ENCODE results near the gene DNAJC27.

DNAJC27 gene

DNA sequence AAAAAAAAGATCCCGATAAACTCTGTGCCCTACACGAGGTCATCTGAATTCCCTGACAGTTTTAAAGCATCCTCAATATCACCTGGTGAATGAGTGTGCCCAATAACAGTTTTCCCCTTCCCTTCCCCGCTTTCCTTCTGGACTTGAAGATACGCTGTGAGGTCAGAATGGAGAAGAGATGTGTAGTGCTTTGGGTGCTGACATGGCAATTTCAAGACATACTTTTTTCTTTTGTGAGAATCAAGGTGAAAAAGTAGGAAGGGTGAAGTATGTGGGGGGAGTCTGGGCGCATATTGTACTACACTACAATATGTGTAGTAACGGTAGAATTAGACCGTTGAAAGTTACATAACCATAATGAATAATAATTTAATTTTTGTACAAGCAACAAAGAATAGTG, 21.7 kb downstream of the DNAJC27 start:
- peaks cover 0 to under 1% of the 10 kb centered on the region in 2 donors for H3K9me3 ChIP-seq (ENCODE audit: control insufficient read depth in 1 of 2, low read length in 2 of 2)
- H3K27ac ChIP-seq (ENCODE audit: low read depth, low read length) = no peak overlapping the region
- H3K4me1 ChIP-seq (ENCODE audit: control insufficient read depth in 1 of 2, insufficient read depth in 2 of 2, low read length in 2 of 2) = no peaks in the 10 kb centered on the region
- H3K9ac ChIP-seq (ENCODE audit: low read depth in 1 of 2, low read length in 2 of 2) = no peak overlapping the region
- peaks cover 15 to 52% of the 10 kb centered on the region in 2 donors for H3K36me3 ChIP-seq (ENCODE audit: control insufficient read depth in 1 of 2, insufficient read depth in 2 of 2, low read length in 2 of 2)
- H3K4me3 ChIP-seq (ENCODE audit: low read depth in 1 of 2, low read length in 2 of 2) = no peak overlapping the region
- no peaks in the 10 kb centered on the region for H3K27me3 ChIP-seq (ENCODE audit: control insufficient read depth in 1 of 2, insufficient read depth in 2 of 2, low read length in 2 of 2)

- peaks cover 7 to 43% of the 10 kb centered on the region in 2 donors for H3K36me3 ChIP-seq (ENCODE audit: control insufficient read depth in 1 of 2, insufficient read depth in 2 of 2, low read length in 2 of 2)
Measured at GRCh38 chr2:24948506-24948905, 23.2 kb downstream of the DNAJC27 start.

GRCh38 chr2:24947561-24948157, 24.1 kb downstream of the DNAJC27 start:
- H3K9me3 ChIP-seq (ENCODE audit: control insufficient read depth in 1 of 2, low read length in 2 of 2) = no peaks in the 10 kb centered on the region
- no peaks in the 10 kb centered on the region for H3K27me3 ChIP-seq (ENCODE audit: control insufficient read depth in 1 of 2, insufficient read depth in 2 of 2, low read length in 2 of 2)
- H3K4me3 ChIP-seq (ENCODE audit: low read depth in 1 of 2, low read length in 2 of 2) = no peak overlapping the region
- H3K36me3 ChIP-seq (ENCODE audit: control insufficient read depth in 1 of 2, insufficient read depth in 2 of 2, low read length in 2 of 2) = peaks cover 7 to 42% of the 10 kb centered on the region in 2 donors
- H3K4me1 ChIP-seq (ENCODE audit: control insufficient read depth in 1 of 2, insufficient read depth in 2 of 2, low read length in 2 of 2) = no peaks in the 10 kb centered on the region
- H3K27ac ChIP-seq (ENCODE audit: low read depth, low read length) = no peak overlapping the region
- no peak overlapping the region for H3K9ac ChIP-seq (ENCODE audit: low read depth in 1 of 2, low read length in 2 of 2)

More at GRCh38 chr2:24948506-24948905, 23.2 kb downstream of the DNAJC27 start:
- Histone ChIP-seq H3K27me3 (ENCODE audit: control insufficient read depth in 1 of 2, insufficient read depth in 2 of 2, low read length in 2 of 2) (no peaks in the 10 kb centered on the region), H3K27ac (ENCODE audit: low read depth, low read length) (no peak overlapping the region), H3K9me3 (ENCODE audit: control insufficient read depth in 1 of 2, low read length in 2 of 2) (no peaks in the 10 kb centered on the region), H3K4me3 (ENCODE audit: low read depth in 1 of 2, low read length in 2 of 2) (no peak overlapping the region), H3K4me1 (ENCODE audit: control insufficient read depth in 1 of 2, insufficient read depth in 2 of 2, low read length in 2 of 2) (no peaks in the 10 kb centered on the region), H3K9ac (ENCODE audit: low read depth in 1 of 2, low read length in 2 of 2) (no peak overlapping the region)

GRCh38 chr2:24945907-24946306, 25.8 kb downstream of the DNAJC27 start:
- no peak overlapping the region for H3K27ac ChIP-seq (ENCODE audit: low read depth, low read length)
- no peaks in the 10 kb centered on the region for H3K9me3 ChIP-seq (ENCODE audit: control insufficient read depth in 1 of 2, low read length in 2 of 2)
- no peaks in the 10 kb centered on the region for H3K4me1 ChIP-seq (ENCODE audit: control insufficient read depth in 1 of 2, insufficient read depth in 2 of 2, low read length in 2 of 2)
- peaks cover 7 to 30% of the 10 kb centered on the region in 2 donors for H3K36me3 ChIP-seq (ENCODE audit: control insufficient read depth in 1 of 2, insufficient read depth in 2 of 2, low read length in 2 of 2)
- no peak overlapping the region for H3K4me3 ChIP-seq (ENCODE audit: low read depth in 1 of 2, low read length in 2 of 2)
- H3K9ac ChIP-seq (ENCODE audit: low read depth in 1 of 2, low read length in 2 of 2) = no peak overlapping the region
- H3K27me3 ChIP-seq (ENCODE audit: control insufficient read depth in 1 of 2, insufficient read depth in 2 of 2, low read length in 2 of 2) = no peaks in the 10 kb centered on the region

DNA sequence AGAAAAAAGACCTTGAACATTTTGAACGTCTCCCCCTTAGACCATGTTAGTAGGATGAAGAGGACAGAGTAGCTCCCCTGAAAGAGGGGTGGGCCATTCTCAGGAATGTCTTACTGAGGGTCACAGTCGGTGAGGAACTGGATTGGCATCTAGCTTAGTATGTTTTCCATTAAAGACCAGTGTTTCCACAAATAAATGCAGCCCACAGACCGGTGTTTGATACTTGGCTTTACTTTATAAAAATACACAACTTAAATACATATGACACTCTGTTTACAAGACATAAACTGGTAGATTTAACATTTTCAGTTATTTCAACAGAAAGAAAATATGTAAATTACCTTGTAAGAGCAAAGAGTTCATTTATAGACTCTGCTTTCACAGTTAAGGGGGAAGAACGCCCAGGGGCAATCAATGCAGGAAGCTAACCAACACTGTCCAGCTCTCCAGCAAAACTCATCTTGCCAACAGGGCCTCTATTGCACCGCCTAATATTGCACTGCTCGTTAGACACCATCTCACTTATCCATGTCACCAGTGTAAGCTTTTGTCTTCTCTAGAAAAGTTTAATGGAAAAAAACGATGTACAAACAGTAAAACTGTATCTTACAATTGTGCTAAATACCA, 28.2 kb downstream of the DNAJC27 start:
- no peaks in the 10 kb centered on the region for H3K27me3 ChIP-seq (ENCODE audit: control insufficient read depth in 1 of 2, insufficient read depth in 2 of 2, low read length in 2 of 2)
- H3K27ac ChIP-seq (ENCODE audit: low read depth, low read length) = no peak overlapping the region
- peaks cover 7 to 26% of the 10 kb centered on the region in 2 donors for H3K36me3 ChIP-seq (ENCODE audit: control insufficient read depth in 1 of 2, insufficient read depth in 2 of 2, low read length in 2 of 2)

GRCh38 chr2:24939353-24939752, 32.4 kb downstream of the DNAJC27 start:
- Histone ChIP-seq H3K9ac (ENCODE audit: low read depth in 1 of 2, low read length in 2 of 2) (no peak overlapping the region), H3K9me3 (ENCODE audit: control insufficient read depth in 1 of 2, low read length in 2 of 2) (no peaks in the 10 kb centered on the region), H3K27me3 (ENCODE audit: control insufficient read depth in 1 of 2, insufficient read depth in 2 of 2, low read length in 2 of 2) (no peaks in the 10 kb centered on the region), H3K36me3 (ENCODE audit: control insufficient read depth in 1 of 2, insufficient read depth in 2 of 2, low read length in 2 of 2) (no peaks in the 10 kb centered on the region), H3K4me3 (ENCODE audit: low read depth in 1 of 2, low read length in 2 of 2) (no peak overlapping the region), H3K27ac (ENCODE audit: low read depth, low read length) (no peak overlapping the region), H3K4me1 (ENCODE audit: control insufficient read depth in 1 of 2, insufficient read depth in 2 of 2, low read length in 2 of 2) (no peaks in the 10 kb centered on the region)

More for the DNA sequence above, 28.2 kb downstream of the DNAJC27 start:
- Histone ChIP-seq H3K9ac (ENCODE audit: low read depth in 1 of 2, low read length in 2 of 2) (no peak overlapping the region), H3K4me3 (ENCODE audit: low read depth in 1 of 2, low read length in 2 of 2) (no peak overlapping the region), H3K4me1 (ENCODE audit: control insufficient read depth in 1 of 2, insufficient read depth in 2 of 2, low read length in 2 of 2) (no peaks in the 10 kb centered on the region), H3K9me3 (ENCODE audit: control insufficient read depth in 1 of 2, low read length in 2 of 2) (no peaks in the 10 kb centered on the region)

- H3K9me3 ChIP-seq (ENCODE audit: control insufficient read depth in 1 of 2, low read length in 2 of 2) = no peaks in the 10 kb centered on the region
- no peak overlapping the region for H3K9ac ChIP-seq (ENCODE audit: low read depth in 1 of 2, low read length in 2 of 2)
- no peaks in the 10 kb centered on the region for H3K36me3 ChIP-seq (ENCODE audit: control insufficient read depth in 1 of 2, insufficient read depth in 2 of 2, low read length in 2 of 2)
- H3K4me1 ChIP-seq (ENCODE audit: control insufficient read depth in 1 of 2, insufficient read depth in 2 of 2, low read length in 2 of 2) = no peaks in the 10 kb centered on the region
- no peak overlapping the region for H3K4me3 ChIP-seq (ENCODE audit: low read depth in 1 of 2, low read length in 2 of 2)
- no peak overlapping the region for H3K27ac ChIP-seq (ENCODE audit: low read depth, low read length)
- H3K27me3 ChIP-seq (ENCODE audit: control insufficient read depth in 1 of 2, insufficient read depth in 2 of 2, low read length in 2 of 2) = no peaks in the 10 kb centered on the region
Measured at GRCh38 chr2:24937236-24937635, 34.5 kb downstream of the DNAJC27 start.

GRCh38 chr2:24935145-24935544, 36.6 kb downstream of the DNAJC27 start:
- Histone ChIP-seq H3K27ac (ENCODE audit: low read depth, low read length) (no peak overlapping the region), H3K36me3 (ENCODE audit: control insufficient read depth in 1 of 2, insufficient read depth in 2 of 2, low read length in 2 of 2) (no peaks in the 10 kb centered on the region), H3K4me1 (ENCODE audit: control insufficient read depth in 1 of 2, insufficient read depth in 2 of 2, low read length in 2 of 2) (no peaks in the 10 kb centered on the region), H3K27me3 (ENCODE audit: control insufficient read depth in 1 of 2, insufficient read depth in 2 of 2, low read length in 2 of 2) (no peaks in the 10 kb centered on the region), H3K9me3 (ENCODE audit: control insufficient read depth in 1 of 2, low read length in 2 of 2) (no peaks in the 10 kb centered on the region), H3K9ac (ENCODE audit: low read depth in 1 of 2, low read length in 2 of 2) (no peak overlapping the region), H3K4me3 (ENCODE audit: low read depth in 1 of 2, low read length in 2 of 2) (no peak overlapping the region)

GRCh38 chr2:24932715-24933114, 39.0 kb downstream of the DNAJC27 start:
- Histone ChIP-seq H3K9ac (ENCODE audit: low read depth in 1 of 2, low read length in 2 of 2) (no peak overlapping the region), H3K9me3 (ENCODE audit: control insufficient read depth in 1 of 2, low read length in 2 of 2) (no peaks in the 10 kb centered on the region), H3K27ac (ENCODE audit: low read depth, low read length) (no peak overlapping the region), H3K36me3 (ENCODE audit: control insufficient read depth in 1 of 2, insufficient read depth in 2 of 2, low read length in 2 of 2) (no peaks in the 10 kb centered on the region), H3K27me3 (ENCODE audit: control insufficient read depth in 1 of 2, insufficient read depth in 2 of 2, low read length in 2 of 2) (no peaks in the 10 kb centered on the region), H3K4me3 (ENCODE audit: low read depth in 1 of 2, low read length in 2 of 2) (no peak overlapping the region), H3K4me1 (ENCODE audit: control insufficient read depth in 1 of 2, insufficient read depth in 2 of 2, low read length in 2 of 2) (no peaks in the 10 kb centered on the region)

DNA sequence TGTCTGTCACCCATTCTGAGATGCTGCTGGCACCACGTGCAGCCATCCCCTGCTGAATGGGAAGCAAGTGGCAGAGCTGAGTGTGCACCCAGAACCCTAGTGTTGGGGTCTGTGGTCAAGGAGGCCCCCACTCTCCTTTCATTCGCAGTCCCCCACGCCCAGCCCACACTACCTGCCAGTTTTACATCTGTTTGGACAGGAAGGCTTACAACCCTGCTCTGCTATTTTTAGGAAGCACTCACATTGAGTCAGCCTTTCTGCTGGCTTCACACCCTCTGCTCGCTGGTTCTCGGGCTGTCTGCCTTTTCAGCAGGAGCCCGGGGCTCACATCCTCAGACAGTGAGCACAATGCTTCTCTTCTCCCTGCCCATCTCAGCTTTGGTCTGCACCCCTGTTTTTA, 41.0 kb downstream of the DNAJC27 start:
- no peaks in the 10 kb centered on the region for H3K36me3 ChIP-seq (ENCODE audit: control insufficient read depth in 1 of 2, insufficient read depth in 2 of 2, low read length in 2 of 2)
- no peaks in the 10 kb centered on the region for H3K27me3 ChIP-seq (ENCODE audit: control insufficient read depth in 1 of 2, insufficient read depth in 2 of 2, low read length in 2 of 2)
- no peaks in the 10 kb centered on the region for H3K9me3 ChIP-seq (ENCODE audit: control insufficient read depth in 1 of 2, low read length in 2 of 2)
- peaks cover 11 to 12% of the 10 kb centered on the region in 2 donors for H3K4me1 ChIP-seq (ENCODE audit: control insufficient read depth in 1 of 2, insufficient read depth in 2 of 2, low read length in 2 of 2)
- no peak overlapping the region for H3K4me3 ChIP-seq (ENCODE audit: low read depth in 1 of 2, low read length in 2 of 2)
- no peak overlapping the region for H3K27ac ChIP-seq (ENCODE audit: low read depth, low read length)
- H3K9ac ChIP-seq (ENCODE audit: low read depth in 1 of 2, low read length in 2 of 2) = no peak overlapping the region
